IPS-11a (cell line): ENCODE results near the gene ALDOC.
A peak's percentile ranks its signal among the peaks of the same experiment; 100 is the strongest.
"Not testable (repeated sequence)": the region's sequence is repeated elsewhere in the genome, so short reads cannot be mapped to it uniquely, and the experiment has no call there.

Experiments used
- H3K4me3 ChIP-seq: one replicate; pipeline ENCODE4 v1.5.1; 2013; ENCODE audit warnings: low read depth, low read length, control low read depth

The ALDOC gene

DNA sequence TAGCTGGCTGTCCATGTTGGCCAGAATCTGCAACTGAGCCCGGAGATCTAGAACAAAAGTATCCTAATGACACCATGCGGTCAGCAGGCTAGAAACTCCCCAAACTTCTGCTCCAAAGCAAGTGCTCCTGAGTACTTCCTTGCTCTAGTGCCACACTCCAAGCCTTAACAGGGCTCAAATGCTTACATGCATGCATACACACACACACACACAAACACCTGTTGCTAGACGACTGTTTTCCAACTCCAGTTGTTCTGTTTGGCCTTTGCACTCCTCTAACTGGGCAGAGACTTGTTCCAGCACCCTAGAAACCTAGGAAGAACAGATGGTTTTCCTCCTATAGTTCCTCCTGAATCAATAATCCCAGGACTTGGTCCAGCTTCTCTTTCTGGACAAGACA, 7.7 kb upstream of the ALDOC start:
- H3K4me3 ChIP-seq: no peak overlapping the region

DNA sequence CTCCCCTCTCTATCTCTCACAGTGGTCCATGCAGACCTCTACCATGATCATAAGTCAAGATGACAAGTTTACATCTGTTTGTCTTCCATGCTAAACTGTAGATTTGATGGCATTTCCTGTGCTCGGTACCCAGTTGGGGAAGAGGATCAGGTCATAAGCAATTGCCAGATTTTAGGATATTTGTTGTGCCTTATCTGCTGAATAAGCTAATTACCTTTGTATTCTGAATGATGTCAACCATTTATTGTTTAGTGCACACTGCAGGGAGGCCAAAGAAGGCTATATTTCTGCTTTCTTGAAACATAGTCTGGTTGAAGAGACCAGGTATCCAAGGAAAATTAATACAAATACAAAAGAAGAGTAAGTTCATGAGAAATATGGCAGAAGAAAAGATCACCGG, 5.8 kb upstream of the ALDOC start:
- no peak overlapping the region for H3K4me3 ChIP-seq

DNA sequence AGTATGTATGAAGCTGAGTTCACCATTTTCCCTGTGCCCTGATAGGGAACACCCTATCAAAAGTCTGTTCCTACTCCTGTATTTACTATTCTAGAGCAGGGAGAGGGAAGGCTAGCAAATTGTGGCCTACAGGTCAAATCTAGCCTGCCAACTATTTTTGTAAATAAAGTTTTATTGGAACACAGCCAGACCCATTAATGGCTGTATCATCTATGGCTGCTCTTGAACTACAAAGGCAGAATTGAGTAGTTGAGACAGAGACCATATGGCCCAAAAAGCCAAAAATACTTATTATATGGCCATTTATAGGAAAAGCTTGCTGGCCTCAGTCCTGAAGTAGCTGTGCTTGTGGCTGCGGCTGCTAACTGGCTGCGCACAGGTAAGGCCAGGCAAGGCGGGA, 4.3 kb upstream of the ALDOC start:
- no peak overlapping the region for H3K4me3 ChIP-seq

DNA sequence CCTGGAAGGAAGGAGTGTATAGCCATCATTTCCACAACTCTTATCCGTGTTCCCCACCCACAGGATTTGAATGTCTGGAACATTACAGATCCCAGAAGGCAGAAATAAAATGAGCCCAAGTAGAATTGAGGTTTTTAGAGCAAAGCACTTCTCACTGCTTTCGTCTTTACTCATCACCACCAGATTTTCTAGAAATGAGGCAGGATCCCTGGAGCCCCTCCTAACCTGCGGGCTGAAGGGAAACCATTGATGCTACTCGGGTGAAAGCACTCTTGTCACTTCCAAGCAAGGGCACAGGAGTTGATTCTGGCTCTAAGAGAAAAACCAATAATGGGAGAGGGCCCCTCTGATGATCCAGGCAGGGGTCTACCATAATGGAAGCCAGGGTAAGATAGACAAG, 2.8 kb upstream of the ALDOC start:
- no peak overlapping the region for H3K4me3 ChIP-seq

DNA sequence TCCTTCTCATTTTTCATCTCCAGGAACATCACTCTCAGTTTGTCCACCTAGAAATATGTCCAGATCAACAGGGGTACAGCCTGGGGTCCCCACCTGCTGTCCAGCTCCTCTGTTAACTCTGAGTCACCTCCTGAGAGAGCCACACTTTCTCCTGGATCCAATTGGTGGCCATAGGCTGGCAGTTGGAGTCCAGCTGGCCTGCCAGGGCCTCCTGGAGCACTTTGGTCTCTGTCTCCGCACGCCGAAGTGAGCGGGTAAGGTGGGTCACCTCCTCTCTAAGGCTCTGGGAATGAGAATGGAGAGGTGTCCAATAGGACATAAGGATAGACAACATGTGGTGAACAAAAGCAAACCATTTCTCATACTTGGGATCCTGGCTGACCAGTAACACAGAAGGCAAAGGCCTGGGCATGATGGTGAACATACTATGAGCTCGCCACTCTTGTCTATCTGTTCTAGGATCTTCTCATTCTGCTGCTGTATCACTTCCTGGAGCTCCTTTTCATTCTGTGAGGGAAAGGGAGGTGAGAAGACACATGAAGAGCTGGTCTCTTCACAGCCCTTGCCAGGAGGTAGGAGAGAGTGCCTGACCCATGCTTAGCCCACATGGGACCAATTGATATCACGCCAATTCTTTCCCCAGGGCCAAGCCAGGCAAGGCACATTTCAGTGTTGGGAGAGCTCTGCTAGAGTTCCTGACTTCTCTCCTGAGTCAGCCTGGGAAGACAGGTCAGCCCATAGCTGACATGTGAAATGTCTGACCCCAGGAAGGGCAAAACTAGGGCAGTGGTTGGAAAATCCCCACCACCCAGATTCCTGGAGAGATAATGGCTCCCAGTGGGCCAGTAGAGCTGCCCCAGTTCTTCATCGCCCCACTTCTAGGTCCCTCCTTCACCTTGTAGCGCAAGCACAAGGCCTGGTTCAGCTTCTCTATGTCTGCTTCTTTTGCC, 1.8 kb upstream of the ALDOC start:
- H3K4me3 ChIP-seq: no peak overlapping the region

DNA sequence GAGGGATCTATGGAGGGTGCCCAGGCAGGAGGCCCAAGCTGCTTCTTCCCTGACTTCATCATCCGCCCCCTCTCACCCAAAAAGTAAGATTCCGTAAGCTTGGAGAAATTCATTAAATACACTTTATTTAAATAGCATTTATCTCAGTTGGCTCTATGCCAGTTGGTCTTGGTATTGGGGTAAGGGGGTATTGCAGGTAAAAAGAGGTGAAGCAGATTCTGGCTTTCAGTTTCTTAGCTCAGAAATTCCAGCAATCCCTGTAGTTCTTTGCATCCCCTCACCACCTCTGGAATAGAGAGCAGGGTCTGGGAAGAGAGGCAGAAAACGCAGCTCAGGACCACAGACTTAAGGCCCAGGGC, 750 bp upstream of the ALDOC start:
- H3K4me3 ChIP-seq: no peak overlapping the region

DNA sequence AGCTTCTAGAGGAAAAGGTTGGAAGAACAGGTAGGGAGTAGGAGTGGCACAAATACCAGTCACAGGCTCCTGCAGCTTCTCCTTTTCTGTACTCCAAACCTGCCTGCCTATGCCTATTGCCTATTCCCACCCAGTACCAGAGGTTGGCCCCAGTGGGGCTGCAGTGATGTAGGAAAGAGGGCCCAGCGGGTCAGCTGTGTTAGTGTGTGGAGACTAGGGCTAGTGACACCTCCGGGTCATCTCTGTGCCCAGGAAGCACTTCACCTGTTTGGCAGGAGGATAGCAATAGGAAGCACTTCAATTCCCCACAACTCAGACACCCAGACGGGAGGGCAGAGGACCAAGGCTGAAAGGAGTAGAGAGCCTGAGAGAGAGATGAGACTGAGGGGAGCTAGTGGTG, 679 bp downstream of the ALDOC start:
- H3K4me3 ChIP-seq: not testable (repeated sequence)

DNA sequence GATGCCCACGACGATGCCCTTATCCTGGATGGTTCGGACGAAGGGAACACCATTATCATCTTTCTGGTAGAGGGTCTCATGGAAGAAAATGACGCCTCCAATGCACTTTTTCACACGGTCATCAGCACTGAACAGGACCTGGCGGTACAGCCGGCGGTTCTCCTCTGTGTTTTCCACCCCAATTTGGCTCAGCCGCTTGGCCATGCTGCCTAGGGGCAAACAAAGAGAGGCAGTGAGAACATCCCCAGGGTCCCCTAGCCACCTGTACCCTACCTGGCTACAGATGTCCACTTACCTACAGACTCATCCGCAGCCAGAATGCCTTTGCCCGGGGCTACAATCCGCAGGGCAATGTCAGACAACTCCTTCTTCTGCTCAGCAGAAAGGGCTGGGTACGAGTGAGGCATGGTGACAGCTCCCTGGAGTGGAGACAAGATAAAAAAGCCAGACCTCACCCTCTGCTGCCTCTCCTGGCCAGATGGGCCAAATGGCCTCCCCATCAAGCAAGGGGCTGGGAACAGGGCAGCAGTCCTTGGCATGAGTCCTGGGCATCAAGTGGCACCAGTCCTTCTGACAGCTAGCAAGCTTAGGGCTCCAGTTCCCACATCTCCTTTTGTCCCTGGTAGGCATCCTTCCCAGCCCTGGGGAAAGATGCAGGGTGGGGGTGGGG, 1.4 kb downstream of the ALDOC start:
- no peak overlapping the region for H3K4me3 ChIP-seq

DNA sequence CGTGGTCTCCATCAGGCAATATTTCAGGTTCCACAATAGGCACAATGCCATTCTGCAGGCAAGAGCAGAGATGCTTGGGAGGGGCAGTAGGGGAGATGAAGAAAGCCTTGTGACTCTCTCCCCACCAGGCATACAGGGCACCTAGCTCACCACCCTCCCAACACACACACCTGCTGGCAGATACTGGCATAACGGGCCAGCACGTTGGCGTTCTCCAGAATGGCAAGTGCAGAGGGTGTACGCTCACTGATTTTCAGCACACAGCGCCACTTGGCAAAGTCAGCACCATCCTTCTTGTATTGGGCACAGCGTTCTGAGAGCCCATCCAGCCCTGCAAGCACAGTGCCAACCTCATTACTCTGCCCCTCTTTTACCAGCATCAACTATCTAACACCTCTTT, 2.2 kb downstream of the ALDOC start:
- H3K4me3 ChIP-seq: no peak overlapping the region

DNA sequence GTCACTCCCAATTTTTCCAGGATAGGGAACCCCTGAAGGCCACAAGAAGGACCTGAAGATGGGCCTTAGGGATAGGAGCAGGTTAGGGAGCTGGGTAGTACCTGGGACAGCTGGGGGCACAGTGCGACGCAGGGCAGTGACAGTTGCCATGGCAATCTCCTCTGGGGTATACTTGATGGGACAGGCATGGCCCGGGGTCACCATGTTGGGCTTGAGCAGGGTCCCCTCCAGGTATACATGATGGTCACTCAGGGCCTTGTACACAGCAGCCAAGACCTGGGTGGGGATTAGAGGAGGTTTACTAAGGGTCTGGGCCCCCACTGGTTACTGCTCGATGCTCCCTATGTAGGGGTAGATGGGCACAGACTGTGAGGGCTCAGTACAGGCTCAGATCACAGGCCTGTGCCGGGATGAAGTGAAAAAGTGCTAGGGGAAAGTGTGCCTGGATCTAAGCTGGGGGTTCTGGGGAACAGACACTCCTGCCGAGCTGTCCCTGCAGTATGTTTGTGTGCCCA, 2.7 kb downstream of the ALDOC start:
- H3K4me3 ChIP-seq: no peak overlapping the region

DNA sequence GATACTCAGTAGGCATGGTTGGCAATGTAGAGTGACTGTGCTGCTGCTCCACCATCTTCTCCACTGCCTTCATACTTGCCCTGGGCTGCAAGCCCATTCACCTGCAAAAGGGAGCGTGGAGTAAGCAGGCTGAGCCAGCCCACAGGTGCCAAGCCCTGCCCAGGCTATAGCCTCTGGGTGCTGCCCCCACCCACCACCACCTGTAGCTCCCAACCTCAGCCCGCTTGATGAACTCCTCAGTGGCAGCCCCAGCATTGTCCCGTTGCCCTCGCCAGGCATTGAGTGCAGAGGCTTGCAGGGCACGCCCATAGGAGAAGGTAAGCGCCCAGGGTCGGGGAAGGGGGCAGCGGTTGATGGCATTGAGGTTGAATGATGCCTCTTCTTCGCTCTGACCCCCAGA, 3.2 kb downstream of the ALDOC start:
- H3K4me3 ChIP-seq: no peak overlapping the region

DNA sequence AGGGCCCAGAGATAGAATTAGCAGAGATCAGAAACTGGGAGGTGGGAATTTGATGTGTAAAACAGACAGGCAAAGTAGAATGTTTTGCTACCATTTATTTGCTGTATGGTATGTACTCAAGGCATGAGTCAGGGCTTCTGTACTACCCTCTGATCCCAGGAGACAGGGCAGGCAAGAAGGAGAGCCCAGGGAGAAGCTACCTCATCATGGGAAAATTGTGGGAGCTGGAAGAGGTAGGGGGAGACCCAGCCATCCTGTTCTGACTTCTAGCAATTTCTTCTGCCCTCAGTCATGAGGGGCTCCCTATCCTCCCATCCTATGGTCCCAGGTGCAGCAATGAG, 3.7 kb downstream of the ALDOC start:
- no peak overlapping the region for H3K4me3 ChIP-seq

DNA sequence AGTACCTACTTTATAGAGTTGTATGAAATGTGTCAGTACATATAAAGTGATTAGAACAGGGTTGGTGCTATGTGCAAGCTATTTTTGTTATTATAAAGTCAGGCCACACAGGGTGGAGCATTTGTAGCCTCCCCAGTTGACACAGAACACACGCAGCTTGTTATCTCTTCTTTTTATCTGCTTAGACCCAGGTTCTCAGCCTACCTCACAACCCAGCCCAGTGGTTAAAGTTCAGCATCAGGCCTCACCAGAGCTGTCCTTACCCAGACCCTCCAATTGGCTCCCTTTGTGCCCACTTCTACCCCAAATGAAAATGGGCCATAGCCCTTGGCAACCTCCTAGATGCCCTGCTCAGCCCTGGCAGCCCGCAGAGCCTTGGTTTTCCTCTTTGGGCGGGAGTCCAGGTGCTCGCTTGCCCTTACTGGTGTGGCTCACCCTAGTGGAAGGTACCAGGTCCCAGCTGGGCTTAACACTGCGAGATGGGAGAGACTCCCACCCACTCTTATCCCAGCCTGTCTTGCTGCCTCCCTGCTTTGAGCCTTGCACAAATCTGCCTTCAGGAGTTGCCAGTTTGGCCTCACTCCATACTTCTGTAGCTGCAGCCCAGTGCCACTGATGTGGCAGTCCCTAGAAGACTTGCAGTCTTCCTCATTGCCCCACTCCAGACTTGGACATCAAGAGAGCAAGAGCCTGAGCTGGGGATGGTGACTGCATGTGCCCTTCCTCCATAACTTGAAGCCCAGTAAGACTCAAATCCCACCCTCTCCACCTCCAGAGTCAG, 4.2 kb downstream of the ALDOC start:
- no peak overlapping the region for H3K4me3 ChIP-seq

DNA sequence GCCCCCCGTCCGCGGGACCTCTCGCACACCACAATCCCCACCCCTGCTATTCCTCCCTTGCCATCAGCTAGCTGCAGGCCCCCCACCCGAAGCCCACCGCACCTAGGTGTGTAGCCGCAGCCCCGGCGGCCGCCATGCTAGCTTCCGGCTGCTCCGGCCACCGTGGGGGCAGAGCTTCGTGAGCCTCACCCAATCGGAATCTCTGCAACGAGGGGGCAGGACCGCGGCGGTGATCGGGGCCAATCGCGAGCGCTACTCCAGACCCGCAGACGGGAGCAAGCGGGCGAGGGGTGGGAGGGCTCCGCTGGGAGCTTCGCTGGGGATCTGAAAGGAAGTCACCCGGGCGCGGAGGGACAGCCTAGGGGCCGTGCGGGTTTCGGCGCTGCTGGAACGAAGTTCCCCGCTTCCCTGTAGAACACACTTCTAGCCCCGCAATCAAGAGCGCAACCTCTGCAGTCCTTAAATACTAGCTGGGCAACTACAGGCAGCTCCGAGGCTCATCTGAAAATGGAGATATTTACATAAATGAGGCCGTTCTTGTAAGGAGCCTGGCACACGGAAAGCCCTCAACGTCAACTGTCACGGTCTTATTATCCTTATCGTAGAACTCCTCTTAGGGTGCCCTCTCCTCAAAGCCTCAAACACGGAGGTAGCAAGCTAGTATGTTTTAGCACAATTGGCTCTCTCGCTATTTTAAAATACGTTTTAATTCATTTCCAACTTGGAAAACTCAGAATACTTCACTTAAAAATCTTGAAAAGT, 5.2 kb downstream of the ALDOC start, which contains the start of gene PIGS:
Gene PIGS (minus strand): TSS at position 164 of the 762 bp plus-strand sequence. CDS start 28 bp downstream, at position 136.
- H3K4me3 ChIP-seq: peak within 1 kb of the TSS; percentile 92

DNA sequence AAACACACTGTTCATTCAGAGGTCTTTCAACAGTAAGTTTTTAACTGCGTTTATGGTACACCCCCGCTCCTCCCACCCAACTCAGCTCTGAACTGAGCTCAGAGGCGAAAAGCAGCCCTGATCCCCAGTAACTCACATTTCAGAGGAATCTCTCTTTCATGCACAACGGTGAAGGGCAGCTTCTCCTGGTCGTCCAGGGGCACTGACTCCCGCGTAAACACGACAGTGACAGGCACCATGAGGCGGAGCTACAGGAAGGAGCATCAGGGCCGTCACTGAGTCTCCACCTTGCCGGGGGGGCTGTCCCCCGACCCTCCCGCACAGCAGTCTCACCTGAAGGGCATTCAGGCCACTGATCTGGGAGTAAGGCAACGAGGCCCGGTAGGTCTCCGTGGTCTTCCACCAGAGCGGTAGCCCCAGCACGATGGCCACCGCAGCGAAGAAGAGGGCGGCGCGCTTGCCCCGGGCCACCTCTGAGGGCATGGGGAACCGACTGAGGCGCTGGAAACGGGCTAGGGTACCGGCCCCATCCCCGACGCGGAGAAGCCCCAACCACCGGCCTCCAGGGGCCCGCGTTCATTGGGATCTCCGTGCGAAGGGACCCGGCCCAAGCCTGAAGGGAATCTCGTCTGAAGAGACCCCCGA, 5.9 kb downstream of the ALDOC start:
- peak overlapping the region; percentile 92 for H3K4me3 ChIP-seq

DNA sequence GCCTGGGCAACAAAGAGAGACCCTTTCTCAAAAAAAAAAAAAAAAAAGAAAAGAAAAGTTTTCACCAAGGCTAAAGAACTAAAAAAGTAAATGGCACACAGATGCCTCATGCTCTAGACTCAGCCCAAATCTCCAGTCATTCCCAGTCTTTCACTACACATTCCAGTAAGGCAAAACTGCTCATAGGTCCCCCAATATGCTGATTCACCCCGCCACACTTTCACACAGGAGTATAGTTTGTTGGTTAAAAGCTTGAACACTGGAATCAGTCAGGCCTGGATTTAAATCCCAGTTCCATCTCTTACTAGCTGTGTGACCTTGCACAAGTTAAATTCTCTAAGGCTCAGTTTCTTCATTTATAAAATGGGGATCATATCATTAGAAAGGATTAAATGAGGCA, 7.2 kb downstream of the ALDOC start:
- no peak overlapping the region for H3K4me3 ChIP-seq

DNA sequence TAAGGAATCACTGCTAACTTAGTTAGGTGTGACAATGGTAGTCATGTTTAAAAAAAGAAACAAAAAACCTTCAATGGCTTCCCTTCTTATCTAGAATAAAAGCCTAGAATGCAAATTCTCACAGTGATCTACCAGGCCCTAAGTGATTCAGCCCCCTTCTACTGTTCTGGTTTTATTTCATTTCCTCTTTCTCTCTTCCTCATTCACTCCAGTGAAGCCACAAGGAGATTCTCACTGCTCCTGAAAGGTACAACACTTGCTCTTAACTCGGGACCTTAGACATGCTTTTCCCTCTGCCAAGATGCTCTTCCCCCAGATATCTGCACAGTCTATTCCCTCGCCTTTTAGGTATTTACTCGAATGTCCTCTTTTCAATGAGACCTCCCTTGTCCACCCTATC, 9.1 kb downstream of the ALDOC start:
- H3K4me3 ChIP-seq: no peak overlapping the region

DNA sequence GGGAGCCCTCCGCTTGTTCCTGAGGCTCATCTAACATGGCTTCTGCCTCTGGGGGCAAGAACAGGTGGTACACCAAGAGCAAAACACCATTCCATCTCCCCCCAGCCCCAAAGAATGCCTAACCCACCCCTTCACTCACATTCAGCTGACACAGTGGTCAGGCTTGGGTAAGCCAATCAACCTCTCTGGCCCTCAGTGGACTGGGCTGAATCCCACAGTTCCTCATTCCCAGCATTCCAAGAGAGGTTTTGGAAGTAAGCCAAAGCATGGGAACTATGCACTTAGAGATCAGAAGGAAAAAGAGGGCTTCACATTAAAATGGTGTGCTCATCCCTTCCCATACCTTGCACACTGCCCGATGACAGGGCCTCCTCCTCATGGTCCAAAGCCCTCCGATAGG, 13.2 kb downstream of the ALDOC start:
- no peak overlapping the region for H3K4me3 ChIP-seq

DNA sequence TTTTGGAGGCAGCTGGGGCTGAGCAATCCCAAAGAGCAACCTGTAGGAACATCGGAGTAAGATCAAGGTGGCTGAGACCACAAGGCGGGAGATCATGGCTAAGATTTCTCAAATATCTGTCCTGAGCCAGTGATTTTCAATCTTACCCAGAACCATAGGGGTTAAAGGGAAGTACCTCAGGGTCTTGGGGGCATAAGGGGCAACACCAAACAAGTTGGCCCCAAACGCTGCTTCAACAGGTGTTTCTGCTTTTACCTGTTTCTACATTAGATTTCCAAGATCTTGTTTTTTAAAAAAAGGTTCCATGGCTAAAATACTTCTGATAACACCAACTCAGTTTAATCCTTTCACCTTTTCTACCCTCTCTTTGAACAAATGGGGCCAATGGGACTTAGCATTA, 21.7 kb downstream of the ALDOC start:
- H3K4me3 ChIP-seq: no peak overlapping the region

DNA sequence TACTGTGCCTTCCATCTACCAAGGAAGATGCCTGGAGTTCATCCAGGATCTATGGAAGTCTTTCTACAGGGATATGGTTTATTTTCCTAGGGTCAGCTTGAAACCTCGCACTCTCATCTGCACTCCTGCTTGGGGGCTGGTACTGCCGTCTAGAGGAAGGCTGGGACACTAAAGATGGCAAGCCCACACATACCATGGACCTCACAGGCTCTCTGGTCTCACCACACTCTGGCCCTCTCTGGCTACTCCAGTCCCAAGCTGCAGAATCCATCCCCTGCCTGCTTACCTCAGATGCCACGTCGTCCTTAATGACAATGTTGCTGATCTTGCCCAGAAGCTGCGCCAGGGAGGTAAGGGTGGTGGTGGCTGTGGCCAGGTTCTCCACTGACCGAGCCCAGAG, 22.1 kb downstream of the ALDOC start:
- no peak overlapping the region for H3K4me3 ChIP-seq
